CD4-positive, alpha-beta T cell treated with Interleukin-4 for 4 hours (primary cell): Measurements from ENCODE around the gene MAGEB2.
"Not testable (repeated sequence)": the region's sequence is repeated elsewhere in the genome, so short reads cannot be mapped to it uniquely, and the experiment has no call there.

Experiments used
- DNase-seq: peaks from one replicate; pipeline ENCODE4 v3.0.0-alpha.2; 2020

Gene MAGEB2

GRCh38 chrX:30215357-30215843 lies at the start of gene MAGEB2:
Gene MAGEB2 (plus strand): TSS chrX:30215563. CDS start chrX:30218581, 3,018 bp downstream.
- no peak for DNase-seq

GRCh38 chrX:30170900-30171299 lies 44.5 kb upstream of the MAGEB2 start:
- no peak for DNase-seq

DNA sequence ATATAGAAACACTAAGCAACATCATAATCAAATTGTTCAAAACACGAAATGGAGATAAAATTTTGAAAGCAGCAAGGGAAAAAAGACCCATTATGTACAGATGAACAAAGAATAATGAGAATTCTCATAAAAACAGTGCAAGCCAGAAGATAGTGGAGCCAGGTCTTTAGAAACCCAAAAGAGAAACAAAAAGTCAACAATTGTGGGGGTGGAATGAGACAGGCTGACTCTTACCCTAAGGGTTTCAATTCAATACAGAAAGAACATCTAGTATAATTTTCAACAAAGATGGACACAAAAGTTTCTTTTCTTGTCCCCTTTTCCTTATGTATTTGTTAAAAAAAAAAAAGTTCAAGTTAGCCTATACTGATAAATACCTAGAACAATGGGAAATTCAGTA lies 34.0 kb upstream of the MAGEB2 start:
- DNase-seq: no peak

DNA sequence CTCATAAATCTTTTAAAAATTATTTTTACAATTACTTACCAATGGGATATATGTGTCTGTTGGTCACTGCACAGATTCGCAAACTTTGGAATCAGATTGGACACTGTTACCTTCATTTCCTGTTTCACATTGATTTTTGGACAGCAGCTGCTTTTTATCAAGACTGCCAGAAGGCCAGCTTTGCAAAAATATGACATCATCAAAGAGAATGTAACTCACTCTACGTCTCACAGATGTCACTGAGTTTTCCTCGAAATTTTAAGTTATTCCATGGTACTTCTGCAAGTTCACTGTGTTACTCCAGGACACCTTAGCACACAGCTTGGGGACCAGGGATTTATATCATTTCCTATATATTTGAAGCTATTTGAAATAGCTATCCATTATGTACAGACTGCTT lies 31.8 kb upstream of the MAGEB2 start:
- DNase-seq: no peak

GRCh38 chrX:30190426-30190825 lies 24.9 kb upstream of the MAGEB2 start:
- no peak for DNase-seq

DNA sequence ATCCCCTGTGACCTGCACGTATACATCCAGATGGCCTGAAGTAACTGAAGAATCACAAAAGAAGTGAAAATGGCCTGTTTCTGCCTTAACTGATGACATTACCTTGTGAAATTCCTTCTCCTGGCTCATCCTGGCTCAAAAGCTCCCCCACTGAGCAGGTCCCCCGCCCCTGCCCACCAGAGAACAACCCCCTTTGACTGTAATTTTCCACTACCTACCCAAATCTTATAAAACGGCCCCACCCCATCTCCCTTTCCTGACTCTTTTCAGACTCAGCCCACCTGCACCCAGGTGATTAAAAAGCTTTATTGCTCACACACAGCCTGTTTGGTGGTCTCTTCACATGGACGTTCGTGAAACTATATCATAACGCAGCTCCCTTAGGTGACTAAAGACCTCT lies 21.5 kb upstream of the MAGEB2 start:
- DNase-seq: not testable (repeated sequence)

- no peak for DNase-seq
Observed at GRCh38 chrX:30196322-30196721, 19.0 kb upstream of the MAGEB2 start.

DNA sequence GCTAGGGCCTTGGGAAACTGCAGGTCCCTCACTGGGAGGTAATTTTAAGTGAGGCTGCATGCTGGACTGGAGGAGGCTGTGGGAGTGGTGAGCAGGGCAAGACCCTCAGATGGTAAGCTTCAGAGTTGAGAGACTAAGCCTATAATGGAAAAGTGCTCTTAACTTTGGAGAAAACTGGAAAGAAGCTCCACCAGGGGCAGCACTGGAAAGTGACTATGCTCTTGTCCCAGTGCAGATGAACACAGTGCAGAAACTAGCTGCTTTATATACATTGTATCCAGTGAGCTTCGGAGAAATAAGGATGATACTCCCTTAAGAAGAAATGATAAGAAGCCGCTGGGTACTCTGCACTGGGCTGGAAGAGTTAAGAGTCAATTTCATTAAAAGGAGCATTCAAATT lies 3.2 kb upstream of the MAGEB2 start:
- DNase-seq: no peak

DNA sequence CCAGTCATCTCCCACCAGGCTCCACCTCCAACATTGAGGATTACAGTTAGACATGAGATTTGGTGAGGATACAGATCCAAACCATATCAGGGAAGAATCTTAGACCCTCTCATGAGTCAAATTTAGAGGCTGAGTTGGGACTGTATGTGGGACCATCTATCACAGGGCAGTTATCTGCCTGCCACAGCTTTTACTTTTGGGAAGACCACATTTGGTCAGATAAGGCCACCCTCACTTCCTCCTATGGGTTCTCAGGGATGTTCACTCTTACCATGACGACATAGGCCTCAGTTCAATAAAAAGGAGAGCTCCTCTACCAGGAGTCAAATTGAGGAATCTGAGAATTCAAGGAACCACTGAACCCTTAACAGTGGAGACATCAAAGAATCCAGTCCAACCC lies 2.1 kb downstream of the MAGEB2 start:
- no peak for DNase-seq

GRCh38 chrX:30219372-30219771 lies 4.0 kb downstream of the MAGEB2 start:
- no peak for DNase-seq

GRCh38 chrX:30220661-30221060 lies 5.3 kb downstream of the MAGEB2 start:
- no peak for DNase-seq

GRCh38 chrX:30224536-30224935 lies 9.2 kb downstream of the MAGEB2 start:
- no peak for DNase-seq

GRCh38 chrX:30228526-30228925 lies 13.2 kb downstream of the MAGEB2 start:
- no peak for DNase-seq

DNA sequence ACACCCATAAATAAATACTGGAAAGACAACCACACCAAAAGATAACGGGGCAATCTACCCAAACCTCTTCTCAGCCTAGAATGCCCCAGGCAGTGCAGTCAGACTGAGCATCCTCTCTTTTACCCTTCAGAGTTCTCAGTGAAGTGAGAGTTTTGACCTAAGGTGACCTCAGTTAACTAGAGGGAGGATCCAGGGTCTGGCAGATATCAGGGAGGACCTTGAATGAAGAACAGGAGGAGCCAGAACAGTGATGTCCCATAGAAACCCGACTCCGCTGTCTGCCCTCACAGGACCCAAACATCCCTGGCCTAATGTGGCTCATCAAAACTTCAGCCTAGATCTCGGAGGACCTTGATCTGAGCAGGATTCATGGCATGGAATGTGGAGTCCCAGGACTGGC lies 15.0 kb downstream of the MAGEB2 start, which contains the start of gene MAGEB3:
MAGEB3 (plus strand) TSS at position 263 of the 400 bp plus-strand sequence. CDS start 5,268 bp downstream, outside the sequence.
- DNase-seq: no peak

DNA sequence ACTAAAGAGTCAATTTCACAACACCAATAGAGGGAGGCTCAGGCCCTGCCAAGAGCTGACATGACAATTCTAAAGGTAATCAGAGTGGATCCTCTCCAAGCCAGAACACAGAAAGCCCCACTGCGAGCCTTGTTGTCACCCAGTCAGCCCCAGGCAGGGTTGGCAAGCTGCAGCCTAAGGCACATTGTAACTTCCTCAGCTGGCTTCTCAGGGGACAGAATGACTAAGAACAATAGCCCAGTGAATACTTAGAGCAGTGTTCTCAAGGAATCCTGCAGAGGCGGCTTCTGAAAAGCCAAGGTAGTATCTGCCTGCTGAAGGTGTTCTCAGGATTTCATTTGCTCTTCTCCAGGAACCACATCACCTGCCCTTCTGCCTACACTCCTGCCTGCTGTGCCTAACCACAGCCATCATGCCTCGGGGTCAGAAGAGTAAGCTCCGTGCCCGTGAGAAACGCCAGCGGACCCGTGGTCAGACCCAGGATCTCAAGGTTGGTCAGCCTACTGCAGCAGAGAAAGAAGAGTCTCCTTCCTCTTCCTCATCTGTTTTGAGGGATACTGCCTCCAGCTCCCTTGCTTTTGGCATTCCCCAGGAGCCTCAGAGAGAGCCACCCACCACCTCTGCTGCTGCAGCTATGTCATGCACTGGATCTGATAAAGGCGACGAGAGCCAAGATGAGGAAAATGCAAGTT lies 26.5 kb downstream of the MAGEB2 start, which contains the start of gene MAGEB4:
MAGEB4 (plus strand) TSS at position 277 of the 692 bp plus-strand sequence; CDS start at position 413, 136 bp downstream.
- no peak for DNase-seq

GRCh38 chrX:30246769-30247489 lies 31.6 kb downstream of the MAGEB2 start, which contains the start of gene MAGEB1:
Gene MAGEB1 (plus strand): TSS chrX:30247146. CDS start chrX:30250494, 3,348 bp downstream.
- DNase-seq: no peak

- no peak for DNase-seq
Observed at GRCh38 chrX:30248854-30249253, 33.5 kb downstream of the MAGEB2 start.

DNA sequence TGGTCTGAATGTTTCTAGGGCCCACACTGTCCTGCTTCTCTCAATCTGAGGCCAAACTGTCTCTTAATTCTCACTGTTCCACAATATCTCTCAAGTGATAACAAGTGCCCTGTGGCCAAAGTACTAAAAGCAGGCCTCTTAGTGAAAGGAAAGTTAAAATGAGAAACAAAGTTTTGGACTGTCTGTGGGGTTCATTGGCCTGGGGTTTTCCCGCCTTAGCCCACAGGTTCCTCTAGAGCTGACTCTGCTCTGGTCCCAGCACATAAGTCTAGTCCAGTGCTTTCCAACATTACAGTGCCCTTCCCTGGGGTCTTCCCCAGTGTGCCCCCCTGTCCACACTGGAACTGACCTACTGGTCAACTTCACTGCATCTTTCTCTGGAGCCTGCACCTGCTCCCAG lies 37.9 kb downstream of the MAGEB2 start:
- no peak for DNase-seq

- no peak for DNase-seq
Observed at GRCh38 chrX:30259927-30260326, 44.6 kb downstream of the MAGEB2 start.

- DNase-seq: no peak
Observed at GRCh38 chrX:30261012-30261411, 45.6 kb downstream of the MAGEB2 start.

DNA sequence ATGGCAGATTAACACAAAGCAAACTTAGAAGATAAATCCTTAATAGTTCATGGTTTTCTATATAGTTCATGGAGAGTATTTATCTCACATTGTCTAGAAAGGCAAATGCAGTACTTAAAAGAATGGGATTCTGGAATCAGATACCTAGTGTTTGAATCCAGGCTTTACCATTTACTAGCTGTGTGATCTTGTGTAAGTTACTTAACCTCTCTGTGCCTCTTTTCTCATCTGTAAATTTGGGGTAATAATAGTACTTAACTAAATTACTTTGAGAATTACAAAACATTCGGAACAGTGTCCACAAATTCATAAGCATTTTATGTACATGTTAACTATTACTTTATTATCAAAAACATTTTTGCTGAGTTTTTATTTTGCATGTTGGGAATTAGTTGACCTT lies 47.4 kb downstream of the MAGEB2 start:
- no peak for DNase-seq
